Tibial nerve (tissue), 4 donors: ENCODE results near the gene RPS6KA2.

Source experiments
- CTCF ChIP-seq, 5 experiments: fragments of 200-600 bp in 3 of 5; fragments of 450-650 bp in 2 of 5; sonication (generic) in 3 of 5; IDR thresholded peaks; one replicate each; pipeline ENCODE4 v1.5.1; 2016 to 2019; ENCODE audit warnings: antibody characterized with exemption in 5 of 5, mild to moderate bottlenecking in 3 of 5, moderate library complexity in 2 of 5
- EP300 ChIP-seq, 2 donors: sonication (generic); formaldehyde crosslinking; IDR thresholded peaks; one replicate each; pipeline ENCODE4 v1.6.1; 2017; ENCODE audit warnings: antibody characterized with exemption in 2 of 2, mild to moderate bottlenecking in 1 of 2
- POLR2A ChIP-seq, 2 donors: fragments of 450-650 bp; IDR thresholded peaks; one replicate each; pipeline ENCODE4 v1.6.1; 2017; ENCODE audit warnings: antibody characterized with exemption in 2 of 2, mild to moderate bottlenecking in 2 of 2, moderate library complexity in 2 of 2

DNA sequence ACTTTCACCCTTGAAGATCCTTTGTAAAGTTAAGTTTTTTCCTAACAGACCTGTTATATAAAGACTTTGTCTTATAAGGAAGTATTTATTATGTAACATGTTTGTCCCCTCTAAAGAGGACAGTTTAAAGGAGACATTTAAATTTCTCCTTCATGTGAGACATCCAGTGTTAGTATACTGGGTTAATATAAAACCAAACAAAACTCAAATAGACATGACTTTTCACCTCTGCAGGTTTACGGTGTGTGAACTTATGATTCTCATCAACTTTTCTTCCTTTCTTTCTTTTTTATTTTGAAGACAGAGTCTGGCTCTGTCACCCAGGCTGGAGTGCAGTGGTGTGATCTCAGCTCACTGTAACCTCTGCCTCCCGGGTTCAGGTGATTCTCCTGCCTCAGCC lies 226.9 kb downstream of the RPS6KA2 start:
- no peak for TF ChIP-seq POLR2A (IDR thresholded peaks at IDR 0.05)
- TF ChIP-seq CTCF (IDR thresholded peaks at IDR 0.05), result no peak
- TF ChIP-seq EP300 (IDR thresholded peaks at IDR 0.05), result no peak
